HepG2 (cell line): ENCODE measurements around the gene ALOXE3. TPM values are rescaled to one million over a fixed set of nuclear protein-coding genes. Genes with fewer than 3 reads are reported as not detected.

ENCODE experiments used
- CEBPB ChIP-seq: IDR thresholded peaks from 2 replicates; pipeline ENCODE4 v1.6.1; 2011; ENCODE audit warnings: low read depth, low read length, improper control_type of control experiment, borderline replicate concordance
- CENPT ChIP-seq: sonication (generic); formaldehyde crosslinking; IDR thresholded peaks from 2 replicates; pipeline ENCODE4 v1.8.0; 2022; ENCODE audit warnings: low read depth, mild to moderate bottlenecking, moderate library complexity, missing genetic modification reagents
- EZH2 ChIP-seq: conservative IDR thresholded peaks from 2 replicates; pipeline ENCODE4 v1.6.1; 2012; ENCODE audit warnings: mild to moderate bottlenecking, low read depth, low read length, moderate library complexity
- GABPB1 ChIP-seq: IDR thresholded peaks from 2 replicates; pipeline ENCODE4 v1.6.1; 2016; ENCODE audit warnings: mild to moderate bottlenecking, missing genetic modification reagents, moderate library complexity, missing compliant biosample characterization
- HDAC1 ChIP-seq: sonication (generic); formaldehyde crosslinking; IDR thresholded peaks from 2 replicates; pipeline ENCODE4 v1.5.1; 2020; ENCODE audit warnings: mild to moderate bottlenecking, missing genetic modification reagents
- HIC2 ChIP-seq: sonication (generic); formaldehyde crosslinking; IDR thresholded peaks from 2 replicates; pipeline ENCODE4 v1.9.0; 2022; ENCODE audit warnings: low read depth, missing genetic modification reagents
- KDM4B ChIP-seq: sonication (generic); formaldehyde crosslinking; IDR thresholded peaks from 2 replicates; pipeline ENCODE4 v1.4.0; 2020; ENCODE audit warnings: missing genetic modification reagents
- MAX ChIP-seq: IDR thresholded peaks from 2 replicates; pipeline ENCODE4 v1.6.1; 2012; ENCODE audit warnings: inconsistent platforms
- MBD4 ChIP-seq: IDR thresholded peaks from 2 replicates; pipeline ENCODE4 v1.6.1; 2012; ENCODE audit warnings: low read length, inconsistent platforms, borderline replicate concordance
- MIER2 ChIP-seq: IDR thresholded peaks from 2 replicates; pipeline ENCODE4 v1.6.1; 2016; ENCODE audit warnings: missing biosample characterization, missing genetic modification reagents
- NRL ChIP-seq: sonication (generic); formaldehyde crosslinking; IDR thresholded peaks from 2 replicates; pipeline ENCODE4 v1.5.0; 2020; ENCODE audit warnings: missing genetic modification reagents, mild to moderate bottlenecking, moderate library complexity, borderline replicate concordance
- PITX1 ChIP-seq: sonication (generic); formaldehyde crosslinking; IDR thresholded peaks from 2 replicates; pipeline ENCODE4 v1.5.1; 2020; ENCODE audit warnings: mild to moderate bottlenecking, missing genetic modification reagents
- UBTF ChIP-seq: sonication (generic); formaldehyde crosslinking; IDR thresholded peaks from 2 replicates; pipeline ENCODE4 v1.4.0; 2020; ENCODE audit warnings: mild to moderate bottlenecking, missing genetic modification reagents
- ZMYM4 ChIP-seq: sonication (generic); formaldehyde crosslinking; IDR thresholded peaks from 2 replicates; pipeline ENCODE4 v1.8.1; 2023; ENCODE audit warnings: mild to moderate bottlenecking, missing genetic modification reagents
- ZNF451 ChIP-seq: sonication (generic); formaldehyde crosslinking; IDR thresholded peaks from 2 replicates; pipeline ENCODE4 v1.5.0; 2020; ENCODE audit warnings: mild to moderate bottlenecking, missing genetic modification reagents
- ZNF496 ChIP-seq: sonication (generic); formaldehyde crosslinking; IDR thresholded peaks from 2 replicates; pipeline ENCODE4 v1.8.1; 2023; ENCODE audit warnings: mild to moderate bottlenecking, moderate library complexity, missing genetic modification reagents; ENCODE audit not compliant: insufficient replicate concordance
- ZNF503 ChIP-seq: sonication (generic); formaldehyde crosslinking; IDR thresholded peaks from 2 replicates; pipeline ENCODE4 v1.4.0; 2020; ENCODE audit warnings: missing genetic modification reagents
- ZNF773 ChIP-seq: sonication (generic); formaldehyde crosslinking; IDR thresholded peaks from 2 replicates; pipeline ENCODE4 v1.4.0; 2020; ENCODE audit warnings: missing genetic modification reagents, borderline replicate concordance
- ZSCAN30 ChIP-seq: sonication (generic); formaldehyde crosslinking; IDR thresholded peaks from 2 replicates; pipeline ENCODE4 v1.5.0; 2020; ENCODE audit warnings: mild to moderate bottlenecking, missing genetic modification reagents
- polyA plus RNA-seq, 8 experiments: library from polyadenylated mRNA; depleted of rRNA in 3 of 8; stranded (reverse) in 7 of 8; unstranded in 1 of 8; fragments of >200 nt; fragmentation: Illumina TruSeq in 4 of 8; extraction: Trizol in 4 of 8; gene quantifications; 2 replicates each; pipeline versions ENCODE4 v1.2.1 to v1.2.3, GENCODE V29; 2011 to 2016; ENCODE audit warnings: low read depth in 4 of 8, missing spikeins in 1 of 8, mixed read lengths in 1 of 8; ENCODE audit not compliant: insufficient read depth in 1 of 8
- total RNA-seq, 5 experiments: library from RNA; depleted of rRNA; stranded (reverse); fragments of >200 nt; fragmentation: Illumina TruSeq; extraction: Trizol; gene quantifications; 2 replicates each; pipeline ENCODE4 v1.2.3, GENCODE V29; 2016; ENCODE audit warnings: low read depth in 1 of 5
- TF ChIP-seq, protein P1 (sequence below): sonication (generic); formaldehyde crosslinking; IDR thresholded peaks from 2 replicates; pipeline ENCODE4 v1.4.0; 2020; ENCODE audit warnings: missing genetic modification reagents, borderline replicate concordance

The ALOXE3 gene
- total and polyA plus RNA-seq, 2 of the 13 experiments (the other 11 are each of a cell fraction or from before 2014, with no cell fraction given), result 0.07 TPM; not detected in 1

DNA sequence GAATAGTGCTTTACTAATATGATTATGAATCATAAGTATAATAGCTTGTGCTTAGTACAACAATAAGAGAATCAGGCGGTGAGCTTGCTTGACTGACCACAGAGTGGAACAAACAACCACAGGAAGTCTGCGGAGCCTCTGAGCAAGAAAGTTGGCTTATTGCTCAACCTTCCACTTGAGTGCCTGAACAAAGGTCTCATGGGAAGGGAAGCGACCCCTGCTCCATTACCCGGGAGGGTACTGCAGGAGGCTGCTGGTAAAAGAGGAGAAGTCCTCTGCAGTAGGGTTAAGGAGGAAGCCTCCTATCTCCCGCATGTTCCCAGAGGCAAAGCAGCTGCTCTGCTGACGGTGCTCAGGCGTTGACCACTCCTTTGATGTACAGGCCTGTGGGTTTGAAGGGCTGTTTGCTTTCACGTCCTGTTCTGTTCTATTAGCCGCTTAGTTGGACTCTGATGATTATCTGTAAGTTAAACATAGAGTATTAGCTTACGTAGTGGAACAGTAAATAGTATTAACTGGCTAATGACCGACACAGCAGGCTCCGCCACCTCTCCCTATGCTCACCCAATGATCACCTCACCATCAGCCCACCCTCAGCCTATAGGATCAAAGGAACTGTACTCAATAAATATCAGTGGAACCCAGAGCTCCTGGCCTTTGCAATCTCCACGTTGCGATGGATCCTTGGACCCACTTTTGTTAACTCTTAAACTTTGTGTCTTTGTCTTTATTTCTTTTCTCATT is 61.9 kb downstream of the ALOXE3 start (continued):
- TF ChIP-seq ZNF503 (peak; percentile 98), MBD4 (peak; percentile 78; the same call in 1 of the 2 replicates), ZNF496 (no peak), ZNF451 (CRISPR knock-in tag) (0 out of 2 replicates have a peak, but pooled peaks have one; percentile 53), MAX (peak; percentile 80), CEBPB (peak; percentile 92), ZSCAN30 (peak; percentile 81; the same call in 1 of the 2 replicates), MIER2 (CRISPR knock-in tag) (peak; percentile 66; the same call in 1 of the 2 replicates), CENPT (CRISPR knock-in tag) (0 out of 2 replicates have a peak, but pooled peaks have one; percentile 61), EZH2 (no peak), GABPB1 (CRISPR knock-in tag) (peak; percentile 63), PITX1 (peak; percentile 89), NRL (CRISPR knock-in tag) (0 out of 2 replicates have a peak, but pooled peaks have one; percentile 39), KDM4B (CRISPR knock-in tag) (no peak), HIC2 (CRISPR knock-in tag) (peak; percentile 16; the same call in 1 of the 2 replicates), ZMYM4 (CRISPR knock-in tag) (0 out of 2 replicates have a peak, but pooled peaks have one; percentile 37), ZNF773 (CRISPR knock-in tag) (no peak), UBTF (peak; percentile 69), HDAC1 (CRISPR knock-in tag) (peak; percentile 78)
- TF ChIP-seq, protein P1, sequence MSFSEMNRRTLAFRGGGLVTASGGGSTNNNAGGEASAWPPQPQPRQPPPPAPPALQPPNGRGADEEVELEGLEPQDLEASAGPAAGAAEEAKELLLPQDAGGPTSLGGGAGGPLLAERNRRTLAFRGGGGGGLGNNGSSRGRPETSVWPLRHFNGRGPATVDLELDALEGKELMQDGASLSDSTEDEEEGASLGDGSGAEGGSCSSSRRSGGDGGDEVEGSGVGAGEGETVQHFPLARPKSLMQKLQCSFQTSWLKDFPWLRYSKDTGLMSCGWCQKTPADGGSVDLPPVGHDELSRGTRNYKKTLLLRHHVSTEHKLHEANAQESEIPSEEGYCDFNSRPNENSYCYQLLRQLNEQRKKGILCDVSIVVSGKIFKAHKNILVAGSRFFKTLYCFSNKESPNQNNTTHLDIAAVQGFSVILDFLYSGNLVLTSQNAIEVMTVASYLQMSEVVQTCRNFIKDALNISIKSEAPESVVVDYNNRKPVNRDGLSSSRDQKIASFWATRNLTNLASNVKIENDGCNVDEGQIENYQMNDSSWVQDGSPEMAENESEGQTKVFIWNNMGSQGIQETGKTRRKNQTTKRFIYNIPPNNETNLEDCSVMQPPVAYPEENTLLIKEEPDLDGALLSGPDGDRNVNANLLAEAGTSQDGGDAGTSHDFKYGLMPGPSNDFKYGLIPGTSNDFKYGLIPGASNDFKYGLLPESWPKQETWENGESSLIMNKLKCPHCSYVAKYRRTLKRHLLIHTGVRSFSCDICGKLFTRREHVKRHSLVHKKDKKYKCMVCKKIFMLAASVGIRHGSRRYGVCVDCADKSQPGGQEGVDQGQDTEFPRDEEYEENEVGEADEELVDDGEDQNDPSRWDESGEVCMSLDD, result no peak
